IPS-18a (cell line): Measurements from ENCODE around the gene TTC34.
"Not testable (repeated sequence)": the region's sequence is repeated elsewhere in the genome, so short reads cannot be mapped to it uniquely, and the experiment has no call there.

Source experiments
- H3K27ac ChIP-seq: one replicate; pipeline ENCODE4 v1.5.1; 2013; ENCODE audit warnings: low read length
- H3K27me3 ChIP-seq: one replicate; pipeline ENCODE4 v1.6.1; 2013; ENCODE audit warnings: mild to moderate bottlenecking, low read length; ENCODE audit not compliant: control insufficient read depth, insufficient read depth
- H3K36me3 ChIP-seq: one replicate; pipeline ENCODE4 v1.6.1; 2013; ENCODE audit warnings: low read depth, low read length; ENCODE audit not compliant: control insufficient read depth
- H3K4me1 ChIP-seq: one replicate; pipeline ENCODE4 v1.6.1; 2013; ENCODE audit warnings: low read depth, low read length; ENCODE audit not compliant: control insufficient read depth
- H3K4me3 ChIP-seq: one replicate; pipeline ENCODE4 v1.5.1; 2013; ENCODE audit warnings: low read length
- H3K9ac ChIP-seq: one replicate; pipeline ENCODE4 v1.6.1; 2013; ENCODE audit warnings: mild to moderate bottlenecking, low read length, moderate library complexity
- H3K9me3 ChIP-seq: one replicate; pipeline ENCODE4 v1.6.1; 2013; ENCODE audit warnings: low read depth, low read length; ENCODE audit not compliant: control insufficient read depth

The TTC34 gene

GRCh38 chr1:2801046-2801445 is 447 bp downstream of the TTC34 start:
- no peaks in the 10 kb centered on the region for H3K36me3 ChIP-seq
- no peaks in the 10 kb centered on the region for H3K4me1 ChIP-seq
- H3K27me3 ChIP-seq, result no peaks in the 10 kb centered on the region
- H3K4me3 ChIP-seq, result no peak overlapping the region
- no peaks in the 10 kb centered on the region for H3K9me3 ChIP-seq
- no peak overlapping the region for H3K27ac ChIP-seq
- H3K9ac ChIP-seq, result no peak overlapping the region

- Histone ChIP-seq H3K9me3 (no peaks in the 10 kb centered on the region), H3K27me3 (no peaks in the 10 kb centered on the region), H3K9ac (no peak overlapping the region), H3K36me3 (no peaks in the 10 kb centered on the region), H3K27ac (no peak overlapping the region), H3K4me1 (no peaks in the 10 kb centered on the region), H3K4me3 (no peak overlapping the region)
These were observed 838 bp downstream of the TTC34 start for GRCh38 chr1:2800664-2801045.

GRCh38 chr1:2799811-2800663 is 1.5 kb downstream of the TTC34 start:
- Histone ChIP-seq H3K36me3 (no peaks in the 10 kb centered on the region), H3K4me3 (no peak overlapping the region), H3K9ac (no peak overlapping the region), H3K27ac (no peak overlapping the region), H3K4me1 (no peaks in the 10 kb centered on the region), H3K27me3 (no peaks in the 10 kb centered on the region), H3K9me3 (no peaks in the 10 kb centered on the region)

- H3K9me3 ChIP-seq, H3K27me3 ChIP-seq, H3K27ac ChIP-seq, H3K4me3 ChIP-seq, H3K4me1 ChIP-seq, H3K9ac ChIP-seq, H3K36me3 ChIP-seq: not testable (repeated sequence)
These were observed 2.5 kb downstream of the TTC34 start for GRCh38 chr1:2798958-2799357.

GRCh38 chr1:2797741-2798016 is 3.8 kb downstream of the TTC34 start:
- Histone ChIP-seq H3K9ac (no peak overlapping the region), H3K4me3 (no peak overlapping the region), H3K27me3 (no peaks in the 10 kb centered on the region), H3K36me3 (no peaks in the 10 kb centered on the region), H3K9me3 (peaks cover 8% of the 10 kb centered on the region), H3K27ac (no peak overlapping the region), H3K4me1 (no peaks in the 10 kb centered on the region)

GRCh38 chr1:2796890-2797740 is 4.4 kb downstream of the TTC34 start:
- Histone ChIP-seq H3K27me3 (no peaks in the 10 kb centered on the region), H3K4me3 (no peak overlapping the region), H3K27ac (no peak overlapping the region), H3K9ac (no peak overlapping the region), H3K9me3 (peaks cover 12% of the 10 kb centered on the region), H3K4me1 (no peaks in the 10 kb centered on the region), H3K36me3 (no peaks in the 10 kb centered on the region)

- Histone ChIP-seq H3K9me3 (peaks cover 12% of the 10 kb centered on the region), H3K27me3 (no peaks in the 10 kb centered on the region), H3K27ac (no peak overlapping the region), H3K9ac (no peak overlapping the region), H3K36me3 (no peaks in the 10 kb centered on the region), H3K4me1 (no peaks in the 10 kb centered on the region), H3K4me3 (no peak overlapping the region)
These were observed 5.6 kb downstream of the TTC34 start for GRCh38 chr1:2795926-2796325.

GRCh38 chr1:2791027-2791760 is 10.3 kb downstream of the TTC34 start:
- Histone ChIP-seq H3K9me3 (peaks cover 12% of the 10 kb centered on the region), H3K27ac (no peak overlapping the region), H3K9ac (no peak overlapping the region), H3K27me3 (no peaks in the 10 kb centered on the region), H3K36me3 (no peaks in the 10 kb centered on the region), H3K4me1 (peaks cover 9% of the 10 kb centered on the region), H3K4me3 (no peak overlapping the region)

- Histone ChIP-seq H3K4me3 (no peak overlapping the region), H3K9ac (no peak overlapping the region), H3K4me1 (peaks cover 9% of the 10 kb centered on the region), H3K36me3 (no peaks in the 10 kb centered on the region), H3K9me3 (peaks cover 12% of the 10 kb centered on the region), H3K27ac (no peak overlapping the region), H3K27me3 (no peaks in the 10 kb centered on the region)
These were observed 11.4 kb downstream of the TTC34 start for GRCh38 chr1:2789986-2790581.

GRCh38 chr1:2789164-2789985 is 12.1 kb downstream of the TTC34 start:
- Histone ChIP-seq H3K9ac (no peak overlapping the region), H3K27ac (no peak overlapping the region), H3K9me3 (peaks cover 10% of the 10 kb centered on the region), H3K4me1 (peaks cover 9% of the 10 kb centered on the region), H3K36me3 (no peaks in the 10 kb centered on the region), H3K4me3 (no peak overlapping the region), H3K27me3 (no peaks in the 10 kb centered on the region)
